ENCODE data around the gene OTULIN. TPM values are rescaled to one million over a fixed set of nuclear protein-coding genes. Genes with fewer than 3 reads are reported as not detected.

OTULIN gene
- total and polyA plus RNA-seq, 2 of the 4 experiments (the other 2 are of a cell fraction), result 6.9 to 19.5 TPM

GRCh38 chr5:14726066-14726838, 61.7 kb downstream of the OTULIN start:
- Histone ChIP-seq H2AK5ac (ENCODE audit: low read depth, low read length) (peak overlapping the region; percentile 72), H4K91ac (ENCODE audit: insufficient read depth, low read depth, low read length) (peak overlapping the region; percentile 81), H3K79me1 (ENCODE audit: low read depth in 1 of 2, low read length in 2 of 2) (peaks cover 0 to 12% of the 10 kb centered on the region in 2 experiments; a peak in 1 of 4 replicates), H3K14ac (replicated peaks; ENCODE audit: low read depth, low read length) (peak overlapping the region; percentile 56), H3K36me3 (ENCODE audit: control insufficient read depth, insufficient read depth, low read length) (no peaks in the 10 kb centered on the region), H4K5ac (ENCODE audit: low read depth, low read length) (peak overlapping the region; percentile 28; the same call in 1 of the 2 replicates), H4K20me1 (ENCODE audit: insufficient read depth, low read length) (no peaks in the 10 kb centered on the region), H3K9me3 (ENCODE audit: control insufficient read depth, insufficient read depth, low read length) (no peaks in the 10 kb centered on the region), H3K56ac (ENCODE audit: extremely low read depth, insufficient read depth, low read length) (no peak overlapping the region), H3K4me2 (ENCODE audit: low read depth, low read length) (peak overlapping the region; percentile 18), H2BK20ac (ENCODE audit: low read depth, low read length) (peak overlapping the region; percentile 82), H2BK15ac (ENCODE audit: low read depth, low read length) (peak overlapping the region; percentile 20; the same call in 1 of the 3 replicates), H2AK9ac (replicated peaks; ENCODE audit: low read depth, low read length, poor library complexity) (peak overlapping the region; percentile 90), H4K8ac (ENCODE audit: low read depth in 2 of 2, low read length in 2 of 2) (peak overlapping the region in 1 of 2 experiments; percentile 81; a peak in 2 of 4 replicates), H3K27me3 (ENCODE audit: control insufficient read depth, insufficient read depth, low read length) (no peaks in the 10 kb centered on the region), H3K27ac (ENCODE audit: insufficient read depth, low read length) (peak overlapping the region; percentile 9), H3K4me3 (ENCODE audit: insufficient read depth, low read depth, low read length) (no peak overlapping the region), H3K4ac (ENCODE audit: low read depth, low read length) (peak overlapping the region; percentile 86), H3K18ac (ENCODE audit: low read depth, low read length) (peak overlapping the region; percentile 30; the same call in 1 of the 2 replicates), H2AFZ (replicated peaks; ENCODE audit: low read length, poor library complexity) (peak overlapping the region; percentile 76), H3K4me1 (ENCODE audit: control insufficient read depth, insufficient read depth, low read length) (peaks cover 12% of the 10 kb centered on the region), H2BK120ac (ENCODE audit: low read depth, low read length) (peak overlapping the region; percentile 85), H3K9me1 (ENCODE audit: insufficient read depth, low read length) (peaks cover 14% of the 10 kb centered on the region), H2BK5ac (ENCODE audit: low read depth, low read length, poor library complexity, severe bottlenecking) (peak overlapping the region; percentile 74), H3K9ac (ENCODE audit: low read depth, low read length) (no peak overlapping the region), H3K23ac (ENCODE audit: low read depth, low read length) (peak overlapping the region; percentile 72)
- CTCF ChIA-PET, result interaction anchor here (0.7 to 4.0 kb wide), 6 partner anchors 41 to 288 kb away, joined by 3 to 30 read pairs (median 8); no protein-coding TSS in a partner anchor
- POLR2A ChIA-PET (ENCODE audit: unreplicated experiment), result interaction anchor here (0.6 kb wide), 1 partner anchor 134 kb away, joined by 3 read pairs; no protein-coding TSS in a partner anchor
- 0 out of 2 replicates have a peak, but pooled peaks have one; percentile 1 for TF ChIP-seq FOS (IDR thresholded peaks at IDR 0.05; ENCODE audit: low read depth, low read length)
- no peak for TF ChIP-seq CHD1 (IDR thresholded peaks at IDR 0.05; ENCODE audit: low read depth, low read length)
- BruUV-seq (replicated peaks), result no TSS peak
- DNase-seq (peak; percentile 76), ATAC-seq (ENCODE audit: low read depth) (peak; percentile 82)
- 54% methylated on average over 11 of the region's 14 CpGs; no CpG with 5 or more reads in 1 of the 2 experiments for WGBS, 2 experiments (ENCODE audit: extremely low coverage in 2 of 2, insufficient read length in 1 of 2)
- intact Hi-C loops (cut with micrococcal nuclease) (loop anchor here (5.0 kb wide), 1 partner anchor 456 kb away; no protein-coding TSS in a partner anchor), in situ Hi-C loops (cut with MboI; ENCODE audit: low sequenced_read_pairs) (no loop called here), dilution Hi-C loops (cut with HindIII; ENCODE audit: low sequenced_read_pairs, unreplicated experiment) (no loop called here)

Measured in IMR-90 (cell line).